ENCODE measurements around the gene VPS36.

DNA sequence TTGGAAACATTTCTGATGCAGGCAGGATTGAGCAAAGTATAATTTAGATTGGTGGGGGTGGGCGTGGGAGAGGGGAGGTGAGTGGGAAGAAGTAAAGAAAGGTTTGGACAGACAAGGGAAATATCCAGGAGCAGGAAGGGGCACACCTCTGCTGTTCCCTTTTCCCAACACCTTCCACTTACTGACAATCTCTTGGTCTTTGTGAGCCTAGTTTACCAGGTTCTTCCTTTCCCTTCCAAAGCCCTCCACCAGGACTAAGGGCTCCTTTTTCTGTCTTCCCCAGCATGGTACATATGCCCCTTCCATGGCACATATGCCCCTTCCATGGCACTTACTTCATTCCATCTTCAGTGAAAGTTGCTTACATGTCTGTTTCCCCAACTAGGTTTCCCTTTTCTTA is 38.3 kb downstream of the VPS36 start:
- TF ChIP-seq, protein P1, sequence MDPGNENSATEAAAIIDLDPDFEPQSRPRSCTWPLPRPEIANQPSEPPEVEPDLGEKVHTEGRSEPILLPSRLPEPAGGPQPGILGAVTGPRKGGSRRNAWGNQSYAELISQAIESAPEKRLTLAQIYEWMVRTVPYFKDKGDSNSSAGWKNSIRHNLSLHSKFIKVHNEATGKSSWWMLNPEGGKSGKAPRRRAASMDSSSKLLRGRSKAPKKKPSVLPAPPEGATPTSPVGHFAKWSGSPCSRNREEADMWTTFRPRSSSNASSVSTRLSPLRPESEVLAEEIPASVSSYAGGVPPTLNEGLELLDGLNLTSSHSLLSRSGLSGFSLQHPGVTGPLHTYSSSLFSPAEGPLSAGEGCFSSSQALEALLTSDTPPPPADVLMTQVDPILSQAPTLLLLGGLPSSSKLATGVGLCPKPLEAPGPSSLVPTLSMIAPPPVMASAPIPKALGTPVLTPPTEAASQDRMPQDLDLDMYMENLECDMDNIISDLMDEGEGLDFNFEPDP (CRISPR knock-in tag; conservative IDR thresholded peaks at IDR 0.05), result no peak
- TF ChIP-seq TGIF2 (CRISPR knock-in tag; IDR thresholded peaks at IDR 0.05) (no peak), POLR2AphosphoS5 (IDR thresholded peaks at IDR 0.05; ENCODE audit: low read depth, low read length) (no peak)

All from HepG2 (cell line).